ENCODE data around the gene DAP. TPM values are rescaled to one million over a fixed set of nuclear protein-coding genes. Genes with fewer than 3 reads are reported as not detected.

The DAP gene
- polyA plus RNA-seq, 2 donors = 20.0 to 27.7 TPM

- Histone ChIP-seq H3K27me3 (ENCODE audit: control insufficient read depth in 1 of 2, insufficient read depth in 2 of 2, low read length in 2 of 2) (no peaks in the 10 kb centered on the region), H3K9me3 (ENCODE audit: control insufficient read depth in 2 of 2, insufficient read depth in 1 of 2, low read depth in 1 of 2, low read length in 1 of 2) (peaks cover 0 to 7% of the 10 kb centered on the region in 2 donors), H3K27ac (ENCODE audit: low read depth in 2 of 2, low read length in 1 of 2) (no peak overlapping the region), H3K4me3 (ENCODE audit: low read depth in 1 of 2, low read length in 2 of 2) (no peak overlapping the region), H3K4me1 (ENCODE audit: control insufficient read depth in 2 of 2, insufficient read depth in 2 of 2, low read length in 1 of 2) (no peaks in the 10 kb centered on the region), H3K36me3 (ENCODE audit: control insufficient read depth in 2 of 2, insufficient read depth in 2 of 2, low read length in 1 of 2) (peaks cover 5 to 32% of the 10 kb centered on the region in 2 donors)
- WGBS, 2 donors = 96% methylated on average over 7 of the region's 7 CpGs
These were observed 83.5 kb downstream of the DAP start for GRCh38 chr5:10677533-10677932.

DNA sequence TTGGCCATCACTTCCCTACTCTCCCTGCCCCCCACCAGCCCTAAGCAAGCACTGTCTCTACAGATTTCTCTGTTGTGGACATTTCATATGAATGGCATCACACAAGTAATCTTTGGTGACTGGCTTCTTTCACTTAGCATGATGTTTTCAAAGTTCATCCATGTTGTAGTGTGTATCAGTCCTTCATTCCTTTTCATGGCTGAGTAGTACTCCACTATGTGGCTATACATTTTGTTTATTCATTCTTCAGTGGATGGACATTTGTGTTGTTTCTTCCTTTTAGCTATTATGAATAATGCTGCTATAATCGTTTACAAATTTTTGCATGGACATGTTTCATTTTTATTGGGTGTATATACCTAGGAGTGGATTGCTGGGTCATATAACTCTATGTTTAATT is 84.1 kb downstream of the DAP start:
- Histone ChIP-seq H3K4me3 (ENCODE audit: low read depth in 1 of 2, low read length in 2 of 2) (no peak overlapping the region), H3K9me3 (ENCODE audit: control insufficient read depth in 2 of 2, insufficient read depth in 1 of 2, low read depth in 1 of 2, low read length in 1 of 2) (peaks cover 0 to 7% of the 10 kb centered on the region in 2 donors), H3K27me3 (ENCODE audit: control insufficient read depth in 1 of 2, insufficient read depth in 2 of 2, low read length in 2 of 2) (no peaks in the 10 kb centered on the region), H3K27ac (ENCODE audit: low read depth in 2 of 2, low read length in 1 of 2) (no peak overlapping the region), H3K36me3 (ENCODE audit: control insufficient read depth in 2 of 2, insufficient read depth in 2 of 2, low read length in 1 of 2) (peaks cover 5 to 26% of the 10 kb centered on the region in 2 donors), H3K4me1 (ENCODE audit: control insufficient read depth in 2 of 2, insufficient read depth in 2 of 2, low read length in 1 of 2) (no peaks in the 10 kb centered on the region)
- WGBS, 2 donors = 96 to 97% methylated on average over 1 of the region's 1 CpG

DNA sequence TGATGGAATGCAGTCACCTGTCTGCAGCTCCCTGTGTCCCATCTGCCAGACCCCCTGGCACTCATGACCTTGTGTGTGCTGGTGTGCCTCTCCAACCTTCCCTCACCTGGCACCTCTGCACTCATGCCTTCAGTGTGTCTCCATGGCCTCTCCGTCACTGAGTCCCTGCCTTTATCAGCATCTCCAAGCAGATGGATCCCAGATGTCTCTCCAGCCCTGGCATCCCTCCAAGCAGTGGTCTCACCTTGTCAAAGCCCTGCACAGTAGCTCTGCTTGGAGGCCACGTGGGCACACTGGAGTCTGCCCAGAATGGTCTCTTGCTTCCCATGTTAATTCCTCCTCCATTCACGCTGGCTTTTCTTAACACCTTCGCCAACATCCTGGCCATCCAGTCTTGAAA is 84.8 kb downstream of the DAP start:
- Histone ChIP-seq H3K27ac (ENCODE audit: low read depth in 2 of 2, low read length in 1 of 2) (no peak overlapping the region), H3K9me3 (ENCODE audit: control insufficient read depth in 2 of 2, insufficient read depth in 1 of 2, low read depth in 1 of 2, low read length in 1 of 2) (peaks cover 0 to 7% of the 10 kb centered on the region in 2 donors), H3K36me3 (ENCODE audit: control insufficient read depth in 2 of 2, insufficient read depth in 2 of 2, low read length in 1 of 2) (peaks cover 3 to 20% of the 10 kb centered on the region in 2 donors), H3K4me3 (ENCODE audit: low read depth in 1 of 2, low read length in 2 of 2) (no peak overlapping the region), H3K4me1 (ENCODE audit: control insufficient read depth in 2 of 2, insufficient read depth in 2 of 2, low read length in 1 of 2) (no peaks in the 10 kb centered on the region), H3K27me3 (ENCODE audit: control insufficient read depth in 1 of 2, insufficient read depth in 2 of 2, low read length in 2 of 2) (no peaks in the 10 kb centered on the region)
- WGBS, 2 donors = 80 to 82% methylated on average over 4 of the region's 4 CpGs

GRCh38 chr5:10675177-10675700 is 85.8 kb downstream of the DAP start:
- H3K36me3 ChIP-seq (ENCODE audit: control insufficient read depth in 2 of 2, insufficient read depth in 2 of 2, low read length in 1 of 2) = peaks cover 3 to 15% of the 10 kb centered on the region in 2 donors
- no peak overlapping the region for H3K4me3 ChIP-seq (ENCODE audit: low read depth in 1 of 2, low read length in 2 of 2)
- H3K4me1 ChIP-seq (ENCODE audit: control insufficient read depth in 2 of 2, insufficient read depth in 2 of 2, low read length in 1 of 2) = no peaks in the 10 kb centered on the region
- H3K27me3 ChIP-seq (ENCODE audit: control insufficient read depth in 1 of 2, insufficient read depth in 2 of 2, low read length in 2 of 2) = no peaks in the 10 kb centered on the region
- 81 to 88% methylated on average over 14 of the region's 14 CpGs for WGBS, 2 donors
- H3K9me3 ChIP-seq (ENCODE audit: control insufficient read depth in 2 of 2, insufficient read depth in 1 of 2, low read depth in 1 of 2, low read length in 1 of 2) = peaks cover 0 to 7% of the 10 kb centered on the region in 2 donors
- no peak overlapping the region for H3K27ac ChIP-seq (ENCODE audit: low read depth in 2 of 2, low read length in 1 of 2)

DNA sequence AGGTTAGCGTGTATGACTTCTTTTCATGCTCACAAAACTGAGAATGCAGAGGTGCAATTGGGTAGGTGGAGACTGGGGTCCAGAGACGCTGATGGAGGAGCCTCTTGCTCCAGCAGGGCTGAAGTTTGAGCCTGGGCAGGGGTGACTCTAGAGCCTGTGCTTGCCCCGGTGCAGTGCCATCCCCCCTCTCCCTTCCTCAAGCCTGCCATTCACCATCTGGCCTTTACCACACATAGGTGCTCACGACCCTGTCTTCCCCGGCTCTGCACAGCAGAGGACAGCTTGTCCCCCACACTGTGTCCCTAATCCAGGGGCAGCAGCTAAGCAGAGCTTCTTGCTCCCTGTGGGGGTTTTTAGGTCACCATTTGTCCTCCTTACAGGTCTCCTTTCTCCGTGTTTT is 86.5 kb downstream of the DAP start:
- no peak overlapping the region for H3K27ac ChIP-seq (ENCODE audit: low read depth in 2 of 2, low read length in 1 of 2)
- H3K36me3 ChIP-seq (ENCODE audit: control insufficient read depth in 2 of 2, insufficient read depth in 2 of 2, low read length in 1 of 2) = peaks cover 3 to 9% of the 10 kb centered on the region in 2 donors
- H3K9me3 ChIP-seq (ENCODE audit: control insufficient read depth in 2 of 2, insufficient read depth in 1 of 2, low read depth in 1 of 2, low read length in 1 of 2) = peaks cover 0 to 9% of the 10 kb centered on the region in 2 donors
- 60 to 66% methylated on average over 6 of the region's 6 CpGs for WGBS, 2 donors
- no peaks in the 10 kb centered on the region for H3K27me3 ChIP-seq (ENCODE audit: control insufficient read depth in 1 of 2, insufficient read depth in 2 of 2, low read length in 2 of 2)
- no peaks in the 10 kb centered on the region for H3K4me1 ChIP-seq (ENCODE audit: control insufficient read depth in 2 of 2, insufficient read depth in 2 of 2, low read length in 1 of 2)
- no peak overlapping the region for H3K4me3 ChIP-seq (ENCODE audit: low read depth in 1 of 2, low read length in 2 of 2)

- H3K27me3 ChIP-seq (ENCODE audit: control insufficient read depth in 1 of 2, insufficient read depth in 2 of 2, low read length in 2 of 2) = no peaks in the 10 kb centered on the region
- no peak overlapping the region for H3K27ac ChIP-seq (ENCODE audit: low read depth in 2 of 2, low read length in 1 of 2)
- no peaks in the 10 kb centered on the region for H3K4me1 ChIP-seq (ENCODE audit: control insufficient read depth in 2 of 2, insufficient read depth in 2 of 2, low read length in 1 of 2)
- WGBS, 2 donors = 83 to 85% methylated on average over 11 of the region's 11 CpGs
- H3K36me3 ChIP-seq (ENCODE audit: control insufficient read depth in 2 of 2, insufficient read depth in 2 of 2, low read length in 1 of 2) = peaks cover 3 to 5% of the 10 kb centered on the region in 2 donors
- H3K4me3 ChIP-seq (ENCODE audit: low read depth in 1 of 2, low read length in 2 of 2) = no peak overlapping the region
- peaks cover 0 to 9% of the 10 kb centered on the region in 2 donors for H3K9me3 ChIP-seq (ENCODE audit: control insufficient read depth in 2 of 2, insufficient read depth in 1 of 2, low read depth in 1 of 2, low read length in 1 of 2)
These were observed 86.9 kb downstream of the DAP start for GRCh38 chr5:10674096-10674495.

DNA sequence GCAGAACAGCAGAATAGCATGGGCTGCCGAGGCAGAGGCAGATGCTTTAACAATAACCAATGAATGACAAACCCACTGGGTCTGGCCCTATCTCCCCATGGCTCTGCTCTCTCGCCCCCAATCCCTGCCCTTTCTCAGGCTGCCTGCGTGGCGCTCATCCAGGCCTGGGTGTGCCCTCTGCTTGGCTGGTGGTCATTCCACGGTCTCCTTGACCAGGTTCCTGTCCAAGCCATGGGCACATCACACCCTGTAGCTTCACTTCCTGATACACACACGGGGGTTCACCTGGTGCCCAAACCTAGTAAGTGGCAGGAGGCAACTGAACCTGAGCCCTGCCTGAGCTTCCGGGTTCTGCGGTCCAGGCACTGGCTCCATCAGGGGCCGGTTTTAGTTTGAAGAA is 87.6 kb downstream of the DAP start:
- Histone ChIP-seq H3K4me1 (ENCODE audit: control insufficient read depth in 2 of 2, insufficient read depth in 2 of 2, low read length in 1 of 2) (no peaks in the 10 kb centered on the region), H3K4me3 (ENCODE audit: low read depth in 1 of 2, low read length in 2 of 2) (no peak overlapping the region), H3K27me3 (ENCODE audit: control insufficient read depth in 1 of 2, insufficient read depth in 2 of 2, low read length in 2 of 2) (no peaks in the 10 kb centered on the region), H3K9me3 (ENCODE audit: control insufficient read depth in 2 of 2, insufficient read depth in 1 of 2, low read depth in 1 of 2, low read length in 1 of 2) (peaks cover 0 to 9% of the 10 kb centered on the region in 2 donors), H3K27ac (ENCODE audit: low read depth in 2 of 2, low read length in 1 of 2) (no peak overlapping the region), H3K36me3 (ENCODE audit: control insufficient read depth in 2 of 2, insufficient read depth in 2 of 2, low read length in 1 of 2) (peaks cover 3 to 5% of the 10 kb centered on the region in 2 donors)
- WGBS, 2 donors = 68 to 72% methylated on average over 9 of the region's 9 CpGs

GRCh38 chr5:10673017-10673389 is 88.0 kb downstream of the DAP start:
- WGBS, 2 donors = 80 to 82% methylated on average over 8 of the region's 8 CpGs
- Histone ChIP-seq H3K36me3 (ENCODE audit: control insufficient read depth in 2 of 2, insufficient read depth in 2 of 2, low read length in 1 of 2) (peaks cover 3 to 5% of the 10 kb centered on the region in 2 donors), H3K4me1 (ENCODE audit: control insufficient read depth in 2 of 2, insufficient read depth in 2 of 2, low read length in 1 of 2) (no peaks in the 10 kb centered on the region)

DNA sequence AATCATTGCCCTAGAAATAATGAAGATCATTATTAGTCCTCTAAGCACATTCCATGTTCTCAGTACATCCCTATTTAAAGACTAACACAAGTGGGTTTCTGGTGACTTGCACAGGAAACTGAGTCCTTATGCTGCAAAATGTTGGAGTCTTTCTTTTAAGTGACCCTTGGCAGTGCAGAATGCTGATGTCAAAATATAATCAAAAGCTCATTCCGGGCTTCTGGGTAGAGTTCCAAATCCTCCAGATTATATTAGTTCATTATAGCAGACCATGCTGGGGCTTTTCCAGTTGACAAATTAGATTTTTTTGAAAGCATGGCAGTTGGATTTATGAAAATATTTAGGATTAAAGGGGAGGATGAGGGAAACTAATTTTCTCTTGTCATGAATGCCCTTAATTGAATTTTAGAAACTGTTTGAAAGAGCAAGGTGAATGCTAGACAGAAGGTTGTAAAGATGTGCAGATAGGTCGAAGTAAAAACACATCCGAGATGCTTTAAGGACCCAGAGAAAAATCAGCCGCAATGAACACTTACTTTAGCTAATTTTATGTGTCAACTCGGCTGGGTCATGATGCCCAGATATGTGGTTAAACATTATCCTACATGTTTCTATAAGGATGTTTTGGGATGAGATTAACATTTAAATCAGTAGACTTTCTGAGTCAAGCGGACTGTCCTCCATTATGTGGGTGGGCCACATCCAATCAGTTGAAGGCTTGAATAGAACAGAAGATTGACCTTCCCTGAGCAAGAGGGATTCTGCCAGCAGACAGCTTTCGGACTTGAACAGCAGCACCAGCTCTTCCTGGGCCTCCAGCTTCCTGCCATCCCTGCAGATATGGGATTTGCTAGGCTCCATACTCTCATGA is 88.7 kb downstream of the DAP start:
- no peak overlapping the region for H3K27ac ChIP-seq (ENCODE audit: low read depth in 2 of 2, low read length in 1 of 2)
- no peaks in the 10 kb centered on the region for H3K4me1 ChIP-seq (ENCODE audit: control insufficient read depth in 2 of 2, insufficient read depth in 2 of 2, low read length in 1 of 2)
- H3K36me3 ChIP-seq (ENCODE audit: control insufficient read depth in 2 of 2, insufficient read depth in 2 of 2, low read length in 1 of 2) = peaks cover 0 to 1% of the 10 kb centered on the region in 2 donors
- H3K27me3 ChIP-seq (ENCODE audit: control insufficient read depth in 1 of 2, insufficient read depth in 2 of 2, low read length in 2 of 2) = no peaks in the 10 kb centered on the region
- no peak overlapping the region for H3K4me3 ChIP-seq (ENCODE audit: low read depth in 1 of 2, low read length in 2 of 2)
- peaks cover 0 to 3% of the 10 kb centered on the region in 2 donors for H3K9me3 ChIP-seq (ENCODE audit: control insufficient read depth in 2 of 2, insufficient read depth in 1 of 2, low read depth in 1 of 2, low read length in 1 of 2)
- 81 to 84% methylated on average over 7 of the region's 7 CpGs for WGBS, 2 donors

More at GRCh38 chr5:10673017-10673389, 88.0 kb downstream of the DAP start:
- no peak overlapping the region for H3K27ac ChIP-seq (ENCODE audit: low read depth in 2 of 2, low read length in 1 of 2)
- no peaks in the 10 kb centered on the region for H3K27me3 ChIP-seq (ENCODE audit: control insufficient read depth in 1 of 2, insufficient read depth in 2 of 2, low read length in 2 of 2)
- H3K4me3 ChIP-seq (ENCODE audit: low read depth in 1 of 2, low read length in 2 of 2) = no peak overlapping the region
- H3K9me3 ChIP-seq (ENCODE audit: control insufficient read depth in 2 of 2, insufficient read depth in 1 of 2, low read depth in 1 of 2, low read length in 1 of 2) = peaks cover 0 to 7% of the 10 kb centered on the region in 2 donors
